Keratinocyte (primary cell): ENCODE data around the gene TMEM26. TPM values are rescaled to one million over a fixed set of nuclear protein-coding genes. Genes with fewer than 3 reads are reported as not detected.

Source experiments
- DNase-seq: peaks from one replicate; pipeline ENCODE4 v3.0.0-alpha.2; 2011; ENCODE audit warnings: low read depth, missing footprints, low spot score
- FAIRE-seq: peaks from 2 replicates; lab custom pipeline; 2011; peaks lifted over from hg19 to GRCh38; lab: Jason Lieb, UNC
- H2AFZ ChIP-seq: 2 replicates; pipeline ENCODE4 v1.6.0; 2012; ENCODE audit warnings: low read length, control low read depth, inconsistent platforms; ENCODE audit not compliant: control insufficient read depth
- H3K27ac ChIP-seq: 2 replicates; pipeline ENCODE4 v1.5.1; 2011; ENCODE audit warnings: low read length; ENCODE audit not compliant: control insufficient read depth, insufficient read depth
- H3K27me3 ChIP-seq: 3 replicates; pipeline ENCODE4 v1.6.0; 2011; ENCODE audit warnings: low read length; ENCODE audit not compliant: control insufficient read depth, insufficient read depth; ENCODE audit errors: extremely low read depth
- H3K36me3 ChIP-seq, 2 experiments: 2 replicates in 1 of 2; 3 replicates in 1 of 2; pipeline ENCODE4 v1.5.1; 2011; ENCODE audit warnings: low read length in 2 of 2, mild to moderate bottlenecking in 1 of 2; ENCODE audit not compliant: control insufficient read depth in 2 of 2, insufficient read depth in 2 of 2; ENCODE audit errors: extremely low read depth in 1 of 2
- H3K4me1 ChIP-seq: 3 replicates; pipeline ENCODE4 v1.5.1; 2011; ENCODE audit warnings: low read length; ENCODE audit not compliant: control insufficient read depth, insufficient read depth; ENCODE audit errors: extremely low read depth
- H3K4me2 ChIP-seq: 3 replicates; pipeline ENCODE4 v1.6.0; 2011; ENCODE audit warnings: low read depth, low read length; ENCODE audit not compliant: control insufficient read depth, insufficient read depth; ENCODE audit errors: extremely low read depth
- H3K4me3 ChIP-seq, 3 experiments: fragments of 200-600 bp in 1 of 3; sonication (generic) in 1 of 3; 2 replicates in 2 of 3; 3 replicates in 1 of 3; pipeline ENCODE4 v1.5.1; 2011 to 2016; ENCODE audit warnings: low read length in 3 of 3, mild to moderate bottlenecking in 3 of 3, control low read depth in 2 of 3, inconsistent platforms in 1 of 3, low read depth in 1 of 3, mixed read lengths in 1 of 3, mixed run types in 1 of 3, moderate library complexity in 1 of 3; ENCODE audit not compliant: control insufficient read depth in 2 of 3, insufficient read depth in 2 of 3; ENCODE audit errors: extremely low read depth in 1 of 3
- H3K79me2 ChIP-seq: 2 replicates; pipeline ENCODE4 v1.6.0; 2012; ENCODE audit warnings: low read length; ENCODE audit not compliant: control insufficient read depth, insufficient read depth
- H3K9ac ChIP-seq: 3 replicates; pipeline ENCODE4 v1.6.0; 2011; ENCODE audit warnings: low read length; ENCODE audit not compliant: control insufficient read depth, insufficient read depth; ENCODE audit errors: extremely low read depth
- H3K9me1 ChIP-seq: 3 replicates; pipeline ENCODE4 v1.6.0; 2011; ENCODE audit warnings: low read length; ENCODE audit not compliant: control insufficient read depth, insufficient read depth; ENCODE audit errors: extremely low read depth
- H3K9me3 ChIP-seq: 2 replicates; pipeline ENCODE4 v1.5.1; 2012; ENCODE audit warnings: low read depth, low read length; ENCODE audit not compliant: control insufficient read depth
- H4K20me1 ChIP-seq: 3 replicates; pipeline ENCODE4 v1.6.0; 2011; ENCODE audit warnings: low read length; ENCODE audit not compliant: control insufficient read depth, insufficient read depth; ENCODE audit errors: extremely low read depth
- CTCF ChIP-seq, 3 experiments: IDR thresholded peaks in 1 of 3; conservative IDR thresholded peaks in 1 of 3; optimal IDR thresholded peaks in 1 of 3; 2 replicates in 2 of 3; 3 replicates in 1 of 3; pipeline versions ENCODE3 to v1.5.1; 2011; ENCODE audit warnings: low read length in 3 of 3, mild to moderate bottlenecking in 3 of 3, moderate library complexity in 2 of 3, control low read depth in 1 of 3, inconsistent platforms in 1 of 3; ENCODE audit not compliant: insufficient read depth in 2 of 3; ENCODE audit errors: extremely low read depth in 1 of 3
- EZH2 ChIP-seq: IDR thresholded peaks from one replicate; pipeline ENCODE4 v1.6.1; 2012; ENCODE audit warnings: inconsistent platforms, mild to moderate bottlenecking, low read length, moderate library complexity
- dilution Hi-C: fragments of 300-500 bp; cut with MboI; formaldehyde crosslinking; loops from one replicate; pipeline ENCODE4 v1.7.0; 2020; ENCODE audit warnings: low sequenced_read_pairs; ENCODE audit not compliant: extremely low pct_ligation_motif_present
- polyA plus RNA-seq, 5 experiments: library from polyadenylated mRNA; depleted of rRNA in 3 of 5; stranded (reverse) in 3 of 5; stranded (forward) in 1 of 5; unstranded in 1 of 5; fragments of >200 nt; gene quantifications; 1 replicate in 1 of 5; 2 replicates in 3 of 5; 3 replicates in 1 of 5; pipeline versions ENCODE4 v1.2.1 to v1.2.3, GENCODE V29; 2011 to 2012; ENCODE audit warnings: missing spikeins in 2 of 5, low read depth in 1 of 5, low replicate concordance in 1 of 5

The TMEM26 gene
- polyA plus RNA-seq, 1 donor (not counting 4 experiments of a cell fraction or from before 2014, with no cell fraction given), result not detected

- H4K20me1 ChIP-seq, result no peaks in the 10 kb centered on the region
- dilution Hi-C loops, result no loop called here
- H3K4me3 ChIP-seq, result no peak overlapping the region
- H3K79me2 ChIP-seq, result no peaks in the 10 kb centered on the region
- TF ChIP-seq EZH2, result no peak
- no peak for TF ChIP-seq CTCF (optimal IDR thresholded peaks at IDR 0.05 in 1 of 3, IDR thresholded peaks at IDR 0.05 in 1 of 3, conservative IDR thresholded peaks at IDR 0.05 in 1 of 3; ENCODE audit: extremely low read depth in 1 of 3, insufficient read depth in 2 of 3, low read length in 3 of 3)
- H3K36me3 ChIP-seq, result no peaks in the 10 kb centered on the region
- DNase-seq, result no peak
- no peak overlapping the region for H2AFZ ChIP-seq
- no peak overlapping the region for H3K9ac ChIP-seq
- no peaks in the 10 kb centered on the region for H3K9me1 ChIP-seq
- no peak overlapping the region for H3K4me2 ChIP-seq
- H3K27ac ChIP-seq, result no peak overlapping the region
- no peak for FAIRE-seq
- no peaks in the 10 kb centered on the region for H3K4me1 ChIP-seq
- no peaks in the 10 kb centered on the region for H3K27me3 ChIP-seq
- no peaks in the 10 kb centered on the region for H3K9me3 ChIP-seq
Observed at GRCh38 chr10:61472090-61472674, 19.0 kb upstream of the TMEM26 start.

GRCh38 chr10:61471491-61471890 is 18.3 kb upstream of the TMEM26 start:
- H2AFZ ChIP-seq, result no peak overlapping the region
- H3K79me2 ChIP-seq, result no peaks in the 10 kb centered on the region
- no peaks in the 10 kb centered on the region for H3K36me3 ChIP-seq
- H3K27me3 ChIP-seq, result no peaks in the 10 kb centered on the region
- H3K4me3 ChIP-seq, result no peak overlapping the region
- FAIRE-seq, result no peak
- no peaks in the 10 kb centered on the region for H3K9me3 ChIP-seq
- no peaks in the 10 kb centered on the region for H3K9me1 ChIP-seq
- no peak overlapping the region for H3K4me2 ChIP-seq
- no peaks in the 10 kb centered on the region for H4K20me1 ChIP-seq
- no peak for DNase-seq
- no peaks in the 10 kb centered on the region for H3K4me1 ChIP-seq
- H3K27ac ChIP-seq, result no peak overlapping the region
- no peak for TF ChIP-seq EZH2
- no peak for TF ChIP-seq CTCF (optimal IDR thresholded peaks at IDR 0.05 in 1 of 3, IDR thresholded peaks at IDR 0.05 in 1 of 3, conservative IDR thresholded peaks at IDR 0.05 in 1 of 3; ENCODE audit: extremely low read depth in 1 of 3, insufficient read depth in 2 of 3, low read length in 3 of 3)
- dilution Hi-C loops, result no loop called here
- H3K9ac ChIP-seq, result no peak overlapping the region
